ENCODE data around the gene FXYD3.

The FXYD3 gene

GRCh38 chr19:35118268-35119020 is 2.8 kb downstream of the FXYD3 start:
- in situ Hi-C loops (cut with MboI; ENCODE audit: low sequenced_read_pairs, unreplicated experiment) = no loop called here
- no peak for DNase-seq (ENCODE audit: low spot score)
- TF ChIP-seq CTCF (IDR thresholded peaks at IDR 0.05; ENCODE audit: borderline replicate concordance, control extremely low read depth, extremely low read depth, insufficient read depth, missing control alignments) = no peak

- DNase-seq (ENCODE audit: low spot score) = no peak
- in situ Hi-C loops (cut with MboI; ENCODE audit: low sequenced_read_pairs, unreplicated experiment) = no loop called here
- no peak for TF ChIP-seq CTCF (IDR thresholded peaks at IDR 0.05; ENCODE audit: borderline replicate concordance, control extremely low read depth, extremely low read depth, insufficient read depth, missing control alignments)
These were observed 3.5 kb downstream of the FXYD3 start for GRCh38 chr19:35119091-35119490.

- no peak for DNase-seq (ENCODE audit: low spot score)
- in situ Hi-C loops (cut with MboI; ENCODE audit: low sequenced_read_pairs, unreplicated experiment) = no loop called here
- TF ChIP-seq CTCF (IDR thresholded peaks at IDR 0.05; ENCODE audit: borderline replicate concordance, control extremely low read depth, extremely low read depth, insufficient read depth, missing control alignments) = no peak
These were observed 4.0 kb downstream of the FXYD3 start for GRCh38 chr19:35119578-35120155.

- no peak for DNase-seq (ENCODE audit: low spot score)
- in situ Hi-C loops (cut with MboI; ENCODE audit: low sequenced_read_pairs, unreplicated experiment) = no loop called here
- no peak for TF ChIP-seq CTCF (IDR thresholded peaks at IDR 0.05; ENCODE audit: borderline replicate concordance, control extremely low read depth, extremely low read depth, insufficient read depth, missing control alignments)
These were observed 4.9 kb downstream of the FXYD3 start for GRCh38 chr19:35120492-35120891.

- TF ChIP-seq CTCF (IDR thresholded peaks at IDR 0.05; ENCODE audit: borderline replicate concordance, control extremely low read depth, extremely low read depth, insufficient read depth, missing control alignments) = no peak
- no peak for DNase-seq (ENCODE audit: low spot score)
- in situ Hi-C loops (cut with MboI; ENCODE audit: low sequenced_read_pairs, unreplicated experiment) = no loop called here
These were observed 5.3 kb downstream of the FXYD3 start for GRCh38 chr19:35120898-35121297.

- TF ChIP-seq CTCF (IDR thresholded peaks at IDR 0.05; ENCODE audit: borderline replicate concordance, control extremely low read depth, extremely low read depth, insufficient read depth, missing control alignments) = no peak
- in situ Hi-C loops (cut with MboI; ENCODE audit: low sequenced_read_pairs, unreplicated experiment) = no loop called here
- no peak for DNase-seq (ENCODE audit: low spot score)
These were observed 7.3 kb downstream of the FXYD3 start for GRCh38 chr19:35122687-35123551.

Data from GM13976 (cell line).